Mucosa of descending colon (tissue), 3 donors: Measurements from ENCODE around the gene SLC16A8. TPM values are rescaled to one million over a fixed set of nuclear protein-coding genes. Genes with fewer than 3 reads are reported as not detected.
A peak's percentile ranks its signal among the peaks of the same experiment; 100 is the strongest.

ENCODE experiments used
- ATAC-seq: fragments of 200-7000 bp; cut with Tn5 transposase; one replicate; pipeline ENCODE4 v1.9.1; 2020; ENCODE audit warnings: mild to moderate bottlenecking, moderate library complexity
- DNase-seq, 3 donors: peaks; one replicate each; pipeline ENCODE4 v3.0.0-alpha.2; 2020
- H3K36me3 ChIP-seq: fragments of 200-600 bp; one replicate; pipeline ENCODE4 v1.8.0; 2021; ENCODE audit warnings: low read depth, mild to moderate bottlenecking
- H3K4me1 ChIP-seq: fragments of 200-600 bp; one replicate; pipeline ENCODE4 v1.8.0; 2021; ENCODE audit warnings: low read depth, mild to moderate bottlenecking
- H3K4me3 ChIP-seq: fragments of 200-600 bp; one replicate; pipeline ENCODE4 v1.8.0; 2021; ENCODE audit warnings: mild to moderate bottlenecking
- H3K9me3 ChIP-seq: fragments of 200-600 bp; one replicate; pipeline ENCODE4 v1.8.0; 2021; ENCODE audit warnings: mild to moderate bottlenecking
- intact Hi-C, 2 donors: fragments of 100-400 bp; cut with DNase I in 1 of 2; cut with micrococcal nuclease in 1 of 2; formaldehyde crosslinking; loops; one replicate each; pipeline versions ENCODE4 v1.11.0 to v1.11.1; 2022; cut with DNase I, micrococcal nuclease
- total RNA-seq, 3 donors: library from RNA; stranded (reverse); fragmentation: NEBNext Ultra II Directional in 2 of 3; extraction: Animal tissue kit (Norgen Biotek cat#: 25700) in 2 of 3; gene quantifications; one replicate each; pipeline versions ENCODE4 v1.2.1 to v1.2.4, GENCODE V29; 2021 to 2023
- TF ChIP-seq, protein P1 (sequence below): fragments of 200-600 bp; IDR thresholded peaks from one replicate; pipeline ENCODE4 v1.8.0; 2022; ENCODE audit warnings: antibody characterized with exemption, mild to moderate bottlenecking
- donor health status: DM: no; HTN: no; CAD: no; lungs with moderate emphysema.
- donor health status: DM: no; HTN: no; CAD: no.
- donor health status: DM: no; HTN: yes; CAD: no.

Gene SLC16A8
- total RNA-seq, 3 donors from 2014 or later: not detected

DNA sequence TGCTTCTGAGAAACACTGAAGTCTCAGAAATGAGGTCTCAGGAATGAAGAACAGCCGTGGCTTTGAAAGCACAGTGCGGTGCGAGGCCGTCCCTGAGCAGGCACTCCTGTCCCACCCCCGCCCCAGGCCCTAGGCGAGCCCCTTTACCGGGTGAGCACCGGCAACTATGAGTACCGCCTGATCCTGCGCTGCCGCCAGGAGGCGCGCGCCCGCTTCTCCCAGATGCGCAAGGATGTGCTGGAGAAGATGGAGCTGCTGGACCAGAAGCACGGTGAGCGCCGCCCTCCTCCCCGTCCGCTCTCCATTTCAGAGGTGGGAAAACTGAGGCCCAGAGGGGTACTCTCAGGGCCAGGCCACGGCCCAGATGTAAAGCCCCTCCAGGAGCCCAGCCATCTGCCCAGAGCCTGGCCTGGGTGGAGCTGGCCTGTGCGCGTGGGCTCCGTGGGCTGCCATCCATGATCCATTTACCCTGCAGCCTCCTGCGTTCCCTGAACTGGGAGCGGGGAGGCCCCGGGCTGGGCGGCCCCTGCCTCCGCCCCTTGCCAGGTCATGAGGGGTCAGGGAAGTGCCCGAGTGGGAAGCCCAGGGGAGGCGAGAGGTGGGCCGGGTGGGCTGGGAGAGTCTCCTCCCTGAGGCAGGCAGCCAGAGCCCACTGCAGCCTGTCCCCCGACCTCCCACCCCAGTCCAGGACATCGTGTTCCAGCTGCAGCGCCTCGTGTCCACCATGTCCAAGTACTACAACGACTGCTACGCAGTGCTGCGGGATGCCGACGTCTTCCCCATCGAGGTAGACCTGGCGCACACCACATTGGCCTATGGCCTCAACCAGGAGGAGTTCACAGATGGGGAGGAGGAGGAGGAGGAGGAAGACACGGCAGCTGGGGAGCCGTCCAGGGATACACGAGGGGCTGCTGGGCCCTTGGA lies 9.5 kb downstream of the SLC16A8 start:
- no peaks in the 10 kb centered on the region for H3K36me3 ChIP-seq
- intact Hi-C loops: no loop called here
- TF ChIP-seq, protein P1, sequence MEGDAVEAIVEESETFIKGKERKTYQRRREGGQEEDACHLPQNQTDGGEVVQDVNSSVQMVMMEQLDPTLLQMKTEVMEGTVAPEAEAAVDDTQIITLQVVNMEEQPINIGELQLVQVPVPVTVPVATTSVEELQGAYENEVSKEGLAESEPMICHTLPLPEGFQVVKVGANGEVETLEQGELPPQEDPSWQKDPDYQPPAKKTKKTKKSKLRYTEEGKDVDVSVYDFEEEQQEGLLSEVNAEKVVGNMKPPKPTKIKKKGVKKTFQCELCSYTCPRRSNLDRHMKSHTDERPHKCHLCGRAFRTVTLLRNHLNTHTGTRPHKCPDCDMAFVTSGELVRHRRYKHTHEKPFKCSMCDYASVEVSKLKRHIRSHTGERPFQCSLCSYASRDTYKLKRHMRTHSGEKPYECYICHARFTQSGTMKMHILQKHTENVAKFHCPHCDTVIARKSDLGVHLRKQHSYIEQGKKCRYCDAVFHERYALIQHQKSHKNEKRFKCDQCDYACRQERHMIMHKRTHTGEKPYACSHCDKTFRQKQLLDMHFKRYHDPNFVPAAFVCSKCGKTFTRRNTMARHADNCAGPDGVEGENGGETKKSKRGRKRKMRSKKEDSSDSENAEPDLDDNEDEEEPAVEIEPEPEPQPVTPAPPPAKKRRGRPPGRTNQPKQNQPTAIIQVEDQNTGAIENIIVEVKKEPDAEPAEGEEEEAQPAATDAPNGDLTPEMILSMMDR: no peak

DNA sequence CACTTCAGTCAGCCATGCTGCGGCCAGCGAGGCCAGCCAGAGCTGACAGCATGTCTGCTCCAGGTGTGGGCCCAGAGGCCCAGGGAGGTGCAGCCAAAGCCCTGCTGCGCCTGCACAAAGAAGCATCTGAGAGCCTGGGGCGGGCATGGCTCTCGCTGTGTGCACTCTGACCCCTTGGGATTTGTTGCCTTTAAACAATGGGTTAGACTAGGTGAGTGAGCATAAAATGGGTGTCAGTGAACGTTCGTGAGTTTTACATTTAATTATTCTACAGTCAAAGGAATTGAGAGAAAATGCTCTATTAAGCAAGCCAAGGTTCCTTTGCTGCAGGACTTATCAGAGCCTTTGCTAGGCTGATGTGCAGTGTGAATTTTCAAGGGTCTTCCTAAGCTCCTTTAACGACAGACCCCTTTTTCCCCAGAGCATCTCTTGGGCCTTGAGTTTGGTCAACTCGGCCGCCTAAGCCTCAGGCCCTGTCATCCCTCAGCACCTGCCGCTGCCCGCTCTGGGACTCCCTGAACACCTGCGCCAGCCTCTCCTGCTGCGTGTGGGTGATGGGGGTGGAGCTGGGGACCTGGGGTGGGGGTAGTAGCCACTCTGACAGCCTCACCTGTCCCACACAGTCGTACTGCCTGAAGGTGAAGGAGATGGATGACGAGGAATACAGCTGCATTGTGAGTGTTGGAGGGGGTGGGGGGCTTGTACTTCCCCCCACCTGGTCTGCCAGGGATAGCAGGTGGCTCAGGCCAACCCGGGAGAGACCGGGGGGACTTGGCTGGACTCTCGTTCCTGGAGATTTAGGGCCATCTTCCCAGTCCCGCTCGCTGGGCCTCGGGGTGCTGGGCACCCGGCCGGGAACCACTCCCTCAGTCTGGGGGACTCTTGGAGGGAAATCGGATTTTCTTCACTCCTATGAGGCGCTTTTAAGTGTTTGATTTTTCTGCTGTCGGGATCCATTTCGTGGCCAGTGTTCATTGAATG lies 10.5 kb downstream of the SLC16A8 start:
- intact Hi-C loops: no loop called here
- H3K4me3 ChIP-seq: no peak overlapping the region
- H3K4me1 ChIP-seq: no peaks in the 10 kb centered on the region
- H3K9me3 ChIP-seq: no peaks in the 10 kb centered on the region
- DNase-seq (peak in 1 of 3 donors; percentile 37), ATAC-seq (no peak)
- TF ChIP-seq, protein P1: no peak
- H3K36me3 ChIP-seq: no peaks in the 10 kb centered on the region

More for the DNA sequence above, 9.5 kb downstream of the SLC16A8 start:
- Histone ChIP-seq H3K4me1 (no peaks in the 10 kb centered on the region), H3K4me3 (no peak overlapping the region), H3K9me3 (no peaks in the 10 kb centered on the region)
- ATAC-seq (no peak), DNase-seq (peak in 1 of 3 donors; percentile 42)

DNA sequence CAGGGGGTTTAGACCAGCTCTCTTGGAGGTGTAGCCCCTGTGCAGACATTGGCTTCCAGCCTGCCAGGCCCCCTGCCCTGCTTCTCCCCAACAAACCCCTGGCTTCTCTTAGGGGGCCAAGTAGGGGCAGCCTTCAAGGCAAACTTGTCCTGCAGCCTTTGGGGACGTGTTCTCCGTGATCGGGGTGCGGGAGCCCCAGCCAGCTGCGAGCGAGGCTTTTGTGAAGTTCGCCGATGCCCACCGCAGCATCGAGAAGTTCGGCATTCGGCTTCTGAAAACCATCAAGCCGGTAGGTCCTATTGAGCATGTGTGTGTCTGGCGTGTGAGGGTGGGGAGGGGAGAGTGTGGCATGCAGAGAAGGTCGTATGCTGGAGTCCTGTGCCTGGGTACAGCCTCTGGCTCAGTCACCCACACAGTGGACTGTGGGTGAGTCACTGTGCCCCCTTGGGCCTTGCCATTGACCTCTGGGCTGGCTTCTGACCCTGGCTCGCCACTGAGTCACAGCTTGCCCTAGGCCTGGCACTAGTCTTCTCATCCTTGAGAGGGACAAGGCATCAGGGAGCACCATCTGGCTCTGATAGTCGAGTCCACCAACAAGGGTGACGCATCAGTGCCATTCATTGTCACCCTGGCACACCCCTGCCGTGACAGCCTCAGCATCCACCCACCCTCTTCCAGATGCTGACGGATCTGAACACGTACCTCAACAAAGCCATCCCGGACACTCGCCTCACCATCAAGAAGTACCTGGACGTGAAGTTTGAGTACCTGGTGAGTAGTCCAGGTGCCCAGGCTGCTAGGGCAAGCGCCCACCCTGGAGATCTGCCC lies 11.4 kb downstream of the SLC16A8 start:
- TF ChIP-seq, protein P1: no peak
- ATAC-seq: no peak
- H3K4me3 ChIP-seq: no peak overlapping the region
- H3K9me3 ChIP-seq: no peaks in the 10 kb centered on the region
- intact Hi-C loops: no loop called here
- H3K36me3 ChIP-seq: no peaks in the 10 kb centered on the region
- peak in 2 of 3 donors; percentile 16 to 34 for DNase-seq
- H3K4me1 ChIP-seq: no peaks in the 10 kb centered on the region

DNA sequence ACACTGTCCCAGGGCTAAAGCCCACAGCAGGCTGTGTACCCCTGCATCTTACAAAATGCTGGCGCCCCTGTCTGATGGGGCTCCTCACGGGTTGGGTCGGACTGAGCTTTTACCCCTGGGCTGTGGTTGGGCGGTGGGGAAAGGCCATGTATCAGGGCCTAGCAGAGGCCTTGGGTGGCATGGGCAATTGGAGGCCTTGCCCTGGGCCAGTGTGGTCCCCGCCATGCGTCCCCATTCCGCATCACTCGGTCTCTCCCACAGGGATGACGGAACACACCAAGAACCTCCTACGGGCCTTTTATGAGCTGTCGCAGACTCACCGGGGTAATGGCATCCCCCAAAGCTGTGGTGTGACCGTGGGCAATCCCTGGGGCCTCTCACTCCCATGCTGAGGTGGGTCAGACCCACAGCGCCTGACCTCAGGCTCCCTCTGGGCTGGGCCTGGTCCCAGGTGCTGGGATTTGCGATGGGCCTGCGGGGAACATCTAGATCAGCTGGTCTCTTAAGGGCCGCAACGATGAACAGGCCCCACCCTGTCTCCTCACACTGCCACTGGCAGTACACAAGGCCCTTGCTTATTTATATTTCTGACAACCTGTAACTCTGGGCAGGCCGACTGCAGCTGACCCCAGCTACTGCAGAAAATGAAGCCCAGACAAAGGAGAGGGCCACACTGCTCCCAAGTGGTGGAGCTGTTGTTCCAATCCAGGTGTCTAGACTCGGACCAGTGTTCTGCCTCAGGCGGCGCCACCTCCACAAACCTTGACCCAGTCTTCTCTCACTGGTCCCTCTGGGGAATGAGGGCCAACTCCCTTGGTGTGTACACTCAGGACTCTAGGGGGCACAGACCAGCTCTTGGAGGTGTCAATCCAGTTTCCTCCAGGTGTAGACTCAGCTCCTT lies 12.3 kb downstream of the SLC16A8 start:
- no peak overlapping the region for H3K4me3 ChIP-seq
- ATAC-seq (no peak), DNase-seq (peak in 1 of 3 donors; percentile 17)
- intact Hi-C loops: no loop called here
- no peaks in the 10 kb centered on the region for H3K36me3 ChIP-seq
- TF ChIP-seq, protein P1: no peak
- H3K9me3 ChIP-seq: no peaks in the 10 kb centered on the region
- H3K4me1 ChIP-seq: no peaks in the 10 kb centered on the region
